Caco-2 (cell line): Measurements from ENCODE around the gene CFAP157. TPM values are rescaled to one million over a fixed set of nuclear protein-coding genes. Genes with fewer than 3 reads are reported as not detected.
A peak's percentile ranks its signal among the peaks of the same experiment; 100 is the strongest.

ENCODE experiments used
- BruUV-seq: library from RNA; stranded (reverse); fragments of 400-500 nt; replicated peaks from 2 replicates; lab custom pipeline; 2021; lab: Mats Ljungman, UMichigan
- CTCF ChIA-PET: fragments of 300-600 bp; sonication (Branson Sonifier 250); formaldehyde crosslinking; loops from one replicate; lab custom pipeline; 2022; ENCODE audit warnings: antibody characterized with exemption; lab: Charles Lee
- POLR2A ChIA-PET: fragments of 300-600 bp; sonication (Branson Sonifier 250); formaldehyde crosslinking; loops from one replicate; lab custom pipeline; 2022; ENCODE audit warnings: antibody characterized with exemption; lab: Charles Lee
- DNase-seq, 2 experiments: peaks; one replicate each; pipeline versions ENCODE4 v3.0.0 to v3.0.0-alpha.2; 2020 to 2022
- H3K27me3 ChIP-seq: replicated peaks from 2 replicates; pipeline ENCODE4 v1.6.0; 2011; ENCODE audit warnings: low read length; ENCODE audit not compliant: control insufficient read depth, insufficient read depth
- H3K36me3 ChIP-seq: 2 replicates; pipeline ENCODE4 v1.5.1; 2011; ENCODE audit warnings: low read length; ENCODE audit not compliant: control insufficient read depth, insufficient read depth
- H3K4me1 ChIP-seq: fragments of 250-450 bp; sonication (Bioruptor Pico); 2 replicates; pipeline ENCODE4 v1.5.1; 2020; ENCODE audit warnings: mild to moderate bottlenecking
- H3K4me3 ChIP-seq: 2 replicates; pipeline ENCODE4 v1.5.1; 2011; ENCODE audit warnings: low read depth, mild to moderate bottlenecking, control low read depth, low read length
- H3K9me3 ChIP-seq: fragments of 250-450 bp; sonication (Bioruptor Pico); 2 replicates; pipeline ENCODE4 v1.5.1; 2020; ENCODE audit warnings: mild to moderate bottlenecking, moderate library complexity
- H3K27ac Mint-ChIP-seq: one replicate; pipeline ENCODE4 v1.8.0; 2022; ENCODE audit warnings: mixed read lengths; ENCODE audit not compliant: unreplicated experiment
- H3K27me3 Mint-ChIP-seq: one replicate; pipeline ENCODE4 v1.8.0; 2022; ENCODE audit warnings: mixed read lengths; ENCODE audit not compliant: insufficient read depth, unreplicated experiment
- H3K36me3 Mint-ChIP-seq: one replicate; pipeline ENCODE4 v1.8.0; 2022; ENCODE audit warnings: mild to moderate bottlenecking, mixed read lengths; ENCODE audit not compliant: insufficient read depth, unreplicated experiment
- H3K4me1 Mint-ChIP-seq: one replicate; pipeline ENCODE4 v1.8.0; 2022; ENCODE audit warnings: low read depth, mixed read lengths; ENCODE audit not compliant: unreplicated experiment
- H3K4me3 Mint-ChIP-seq: one replicate; pipeline ENCODE4 v1.8.0; 2022; ENCODE audit warnings: mild to moderate bottlenecking, moderate library complexity, mixed read lengths; ENCODE audit not compliant: unreplicated experiment
- H3K9me3 Mint-ChIP-seq: one replicate; pipeline ENCODE4 v1.8.0; 2022; ENCODE audit warnings: mixed read lengths; ENCODE audit not compliant: unreplicated experiment
- intact Hi-C: fragments of 100-400 bp; cut with micrococcal nuclease; formaldehyde crosslinking; loops from one replicate; pipeline ENCODE4 v1.10.0; 2022; ENCODE audit not compliant: unreplicated experiment
- total RNA-seq: library from RNA; stranded (reverse); gene quantifications from 2 replicates; pipeline ENCODE4 v1.2.3, GENCODE V29; 2022
- TF ChIP-seq, protein P1 (sequence below), 2 experiments: fragments of 200-600 bp in 1 of 2; IDR thresholded peaks; 1 replicate in 1 of 2; 2 replicates in 1 of 2; pipeline versions ENCODE4 v1.5.1 to v1.8.0; 2011 to 2022; ENCODE audit warnings: antibody characterized with exemption in 1 of 2, control low read depth in 1 of 2, inconsistent platforms in 1 of 2, low read depth in 1 of 2, low read length in 1 of 2, mild to moderate bottlenecking in 1 of 2, moderate library complexity in 1 of 2; ENCODE audit not compliant: insufficient read depth in 1 of 2, severe bottlenecking in 1 of 2, unreplicated experiment in 1 of 2

The CFAP157 gene
- total RNA-seq, 1 experiment from 2014 or later: not detected

DNA sequence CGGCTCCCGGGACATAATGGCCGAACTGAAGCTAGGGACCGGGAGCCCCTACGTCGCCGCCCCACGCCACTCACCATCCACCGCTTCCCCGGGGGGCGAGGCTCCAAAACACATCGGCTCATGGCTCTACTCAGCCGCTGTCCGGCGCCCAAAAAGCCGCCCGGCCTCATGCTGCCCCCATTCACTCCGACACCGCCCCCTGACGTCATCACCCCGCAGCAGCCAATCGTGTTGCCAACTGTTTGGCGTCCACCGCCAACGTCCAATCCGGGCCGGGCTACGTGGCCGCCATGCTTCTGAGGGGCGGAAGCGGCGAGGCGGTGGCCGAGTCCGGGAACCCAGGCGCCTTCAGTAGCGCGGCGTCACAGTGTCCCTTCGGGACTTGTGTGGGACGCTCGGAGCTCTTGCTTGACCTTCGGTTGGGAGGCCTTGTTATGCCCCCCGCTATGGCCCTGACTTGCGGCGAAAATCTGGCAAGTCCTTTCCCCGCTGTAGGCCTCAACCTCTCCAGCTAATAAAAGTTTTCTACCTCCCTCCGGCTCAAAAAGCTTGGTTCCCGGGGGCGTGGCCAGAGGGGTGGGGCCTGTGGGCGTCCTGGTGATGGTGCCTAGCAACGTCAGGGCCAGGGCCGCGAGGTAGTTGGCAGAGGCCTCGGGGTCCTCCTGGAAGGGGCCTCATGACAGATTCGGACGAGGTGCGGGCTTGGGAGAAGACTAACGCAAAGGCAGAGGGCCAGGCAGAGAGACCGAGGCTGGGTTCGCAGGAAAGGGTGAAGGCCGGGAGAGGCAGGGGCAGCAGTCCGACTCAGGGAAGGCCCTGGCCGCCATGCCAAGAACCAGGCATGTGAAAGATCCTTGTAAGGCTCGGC lies 8.9 kb downstream of the CFAP157 start, which contains the start of the genes PTRH1 and TTC16:
Gene PTRH1, minus strand, starts transcription at position 194 of the 868 bp plus-strand sequence. Its CDS starts 24 bp downstream, at position 170.
Gene TTC16, plus strand, starts transcription at position 610 of the 868 bp plus-strand sequence. Its CDS starts 67 bp downstream, at position 677.
- DNase-seq: peak; percentile 95 to 97
- Mint-ChIP-seq H3K27ac (peak within 1 kb of the TSS; percentile 83), H3K4me1 (peaks cover 7% of the 10 kb centered on the region), H3K4me3 (peak within 1 kb of the TSS; percentile 85), H3K36me3 (peaks cover 6% of the 10 kb centered on the region), H3K9me3 (no peaks in the 10 kb centered on the region), H3K27me3 (peaks cover under 1% of the 10 kb centered on the region)
- H3K9me3 ChIP-seq: no peaks in the 10 kb centered on the region
- BruUV-seq: no TSS peak
- H3K4me3 ChIP-seq: peak within 1 kb of the TSS; percentile 71
- H3K27me3 ChIP-seq: no peaks in the 10 kb centered on the region
- intact Hi-C loops: no loop called here
- peaks cover 4% of the 10 kb centered on the region; the same call in 1 of the 2 replicates for H3K4me1 ChIP-seq
- ChIA-PET CTCF (interaction anchor here (1.0 to 2.6 kb wide), 3 partner anchors 19 to 126 kb away, joined by 3 to 21 read pairs (median 4); partner anchors contain the start of gene TOR2A), POLR2A (interaction anchor here (0.6 kb wide), 1 partner anchor 318 kb away, joined by 6 read pairs; no protein-coding TSS in a partner anchor)
- H3K36me3 ChIP-seq: no peaks in the 10 kb centered on the region
- TF ChIP-seq, protein P1, sequence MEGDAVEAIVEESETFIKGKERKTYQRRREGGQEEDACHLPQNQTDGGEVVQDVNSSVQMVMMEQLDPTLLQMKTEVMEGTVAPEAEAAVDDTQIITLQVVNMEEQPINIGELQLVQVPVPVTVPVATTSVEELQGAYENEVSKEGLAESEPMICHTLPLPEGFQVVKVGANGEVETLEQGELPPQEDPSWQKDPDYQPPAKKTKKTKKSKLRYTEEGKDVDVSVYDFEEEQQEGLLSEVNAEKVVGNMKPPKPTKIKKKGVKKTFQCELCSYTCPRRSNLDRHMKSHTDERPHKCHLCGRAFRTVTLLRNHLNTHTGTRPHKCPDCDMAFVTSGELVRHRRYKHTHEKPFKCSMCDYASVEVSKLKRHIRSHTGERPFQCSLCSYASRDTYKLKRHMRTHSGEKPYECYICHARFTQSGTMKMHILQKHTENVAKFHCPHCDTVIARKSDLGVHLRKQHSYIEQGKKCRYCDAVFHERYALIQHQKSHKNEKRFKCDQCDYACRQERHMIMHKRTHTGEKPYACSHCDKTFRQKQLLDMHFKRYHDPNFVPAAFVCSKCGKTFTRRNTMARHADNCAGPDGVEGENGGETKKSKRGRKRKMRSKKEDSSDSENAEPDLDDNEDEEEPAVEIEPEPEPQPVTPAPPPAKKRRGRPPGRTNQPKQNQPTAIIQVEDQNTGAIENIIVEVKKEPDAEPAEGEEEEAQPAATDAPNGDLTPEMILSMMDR (IDR thresholded peaks at IDR 0.05; ENCODE audit: insufficient read depth in 1 of 2, low read depth in 1 of 2, low read length in 1 of 2, severe bottlenecking in 1 of 2, unreplicated experiment in 1 of 2): no peak

DNA sequence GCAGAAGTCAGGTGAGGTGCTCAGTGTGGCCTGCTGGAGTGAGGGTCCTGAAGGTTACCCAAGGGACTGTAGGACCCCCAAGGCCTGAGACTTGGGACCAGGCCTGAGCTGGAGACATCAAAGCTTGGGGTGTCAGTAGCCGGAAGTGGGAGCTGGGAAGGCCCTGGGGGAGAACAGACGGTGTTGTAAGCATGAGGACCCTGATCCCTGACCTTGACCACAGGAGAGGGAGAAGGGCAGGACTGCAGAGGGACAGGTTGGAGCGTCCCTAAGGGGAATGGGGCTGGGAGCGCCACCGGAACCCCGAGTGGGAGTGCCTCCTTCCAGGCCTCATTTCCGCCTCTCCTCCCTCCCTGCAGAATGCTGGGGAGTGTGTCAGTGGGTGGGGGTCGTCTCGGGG lies 9.6 kb downstream of the CFAP157 start:
- Mint-ChIP-seq H3K27me3 (peaks cover 4% of the 10 kb centered on the region), H3K4me3 (peak overlapping the region; percentile 85), H3K9me3 (no peaks in the 10 kb centered on the region), H3K36me3 (peaks cover 6% of the 10 kb centered on the region), H3K4me1 (peaks cover 7% of the 10 kb centered on the region), H3K27ac (peak overlapping the region; percentile 83)
- H3K27me3 ChIP-seq: no peaks in the 10 kb centered on the region
- DNase-seq: no peak
- POLR2A ChIA-PET: interaction anchor here (0.6 kb wide), 1 partner anchor 319 kb away, joined by 6 read pairs; no protein-coding TSS in a partner anchor
- intact Hi-C loops: no loop called here
- H3K4me1 ChIP-seq: peaks cover 4% of the 10 kb centered on the region; the same call in 1 of the 2 replicates
- CTCF ChIA-PET: interaction anchor here (1.0 to 2.6 kb wide), 2 partner anchors 18 to 108 kb away, joined by 3 to 21 read pairs; partner anchors contain the start of gene TOR2A
- H3K9me3 ChIP-seq: no peaks in the 10 kb centered on the region
- TF ChIP-seq, protein P1 (IDR thresholded peaks at IDR 0.05; ENCODE audit: insufficient read depth in 1 of 2, low read depth in 1 of 2, low read length in 1 of 2, severe bottlenecking in 1 of 2, unreplicated experiment in 1 of 2): no peak
- no TSS peak for BruUV-seq
- H3K36me3 ChIP-seq: no peaks in the 10 kb centered on the region
- no peak overlapping the region for H3K4me3 ChIP-seq

DNA sequence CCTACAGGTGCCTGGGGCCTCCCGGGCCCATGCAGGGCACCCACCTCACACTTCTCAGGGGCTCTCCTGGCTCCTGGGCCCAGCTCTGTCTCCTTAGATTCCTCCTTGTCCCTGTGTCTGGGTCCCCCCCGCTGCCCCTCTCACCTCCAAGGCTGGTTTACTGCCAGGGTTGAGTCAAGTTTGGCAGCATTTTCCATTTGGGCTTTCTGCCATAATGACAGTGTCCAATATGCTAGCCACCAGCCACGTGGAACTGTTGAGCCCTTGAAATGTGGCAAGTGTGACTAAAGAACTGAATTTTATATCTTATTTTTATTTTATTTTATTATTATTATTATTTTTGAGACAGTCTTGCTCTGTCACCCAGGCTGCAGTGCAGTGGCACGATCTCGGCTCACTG lies 11.0 kb downstream of the CFAP157 start:
- no peak for DNase-seq
- Mint-ChIP-seq H3K9me3 (no peaks in the 10 kb centered on the region), H3K36me3 (peaks cover 6% of the 10 kb centered on the region), H3K27ac (no peak overlapping the region), H3K27me3 (peaks cover 4% of the 10 kb centered on the region), H3K4me3 (no peak overlapping the region), H3K4me1 (peaks cover 7% of the 10 kb centered on the region)
- TF ChIP-seq, protein P1 (IDR thresholded peaks at IDR 0.05; ENCODE audit: insufficient read depth in 1 of 2, low read depth in 1 of 2, low read length in 1 of 2, severe bottlenecking in 1 of 2, unreplicated experiment in 1 of 2): no peak
- POLR2A ChIA-PET: no interaction called here
- intact Hi-C loops: no loop called here
- CTCF ChIA-PET: no interaction called here
- Histone ChIP-seq H3K9me3 (no peaks in the 10 kb centered on the region), H3K4me3 (no peak overlapping the region), H3K27me3 (no peaks in the 10 kb centered on the region), H3K4me1 (peaks cover 4% of the 10 kb centered on the region; the same call in 1 of the 2 replicates), H3K36me3 (no peaks in the 10 kb centered on the region)
- no TSS peak for BruUV-seq
